Measurements from ENCODE around the gene CKMT2.

CKMT2 gene

DNA sequence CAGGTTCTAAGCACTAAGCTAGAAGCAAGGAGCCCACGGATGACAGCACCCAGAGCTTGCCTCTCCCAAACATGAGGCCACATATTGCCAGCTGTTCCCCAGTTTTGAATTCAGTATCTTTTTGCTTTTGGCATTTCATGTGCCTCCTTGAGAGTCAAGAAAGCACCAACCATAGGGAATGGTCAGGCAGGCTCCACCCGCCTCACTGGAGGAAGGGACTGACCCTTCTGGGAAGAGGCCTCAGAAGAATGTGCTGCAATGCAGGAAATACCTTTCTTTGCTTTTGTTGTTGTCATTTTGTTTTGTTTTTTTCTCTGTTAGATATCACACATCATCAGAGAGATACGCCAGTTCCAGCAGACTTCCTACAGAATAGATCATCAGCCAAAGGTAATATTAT lies 13.7 kb upstream of the CKMT2 start:
- no peak for DNase-seq

DNA sequence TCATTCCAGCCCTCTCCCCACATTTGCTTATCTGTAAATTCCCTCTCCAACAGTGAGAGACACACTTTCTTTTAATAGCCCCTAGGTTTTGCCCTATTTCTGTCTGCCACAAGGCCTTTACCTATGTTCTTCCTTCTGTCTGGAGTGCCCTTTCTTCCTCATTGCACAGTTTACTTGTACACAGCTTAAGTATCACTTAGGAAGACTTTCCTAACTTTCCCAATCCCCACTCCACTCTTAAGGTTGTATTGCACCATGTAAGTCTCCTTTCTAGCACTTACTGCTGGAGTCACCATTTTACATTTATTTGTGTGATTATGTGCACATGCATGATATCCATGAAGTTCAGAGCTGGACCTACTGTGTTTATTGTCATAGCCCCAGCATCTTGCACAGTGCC lies 10.8 kb upstream of the CKMT2 start:
- DNase-seq, result no peak

DNA sequence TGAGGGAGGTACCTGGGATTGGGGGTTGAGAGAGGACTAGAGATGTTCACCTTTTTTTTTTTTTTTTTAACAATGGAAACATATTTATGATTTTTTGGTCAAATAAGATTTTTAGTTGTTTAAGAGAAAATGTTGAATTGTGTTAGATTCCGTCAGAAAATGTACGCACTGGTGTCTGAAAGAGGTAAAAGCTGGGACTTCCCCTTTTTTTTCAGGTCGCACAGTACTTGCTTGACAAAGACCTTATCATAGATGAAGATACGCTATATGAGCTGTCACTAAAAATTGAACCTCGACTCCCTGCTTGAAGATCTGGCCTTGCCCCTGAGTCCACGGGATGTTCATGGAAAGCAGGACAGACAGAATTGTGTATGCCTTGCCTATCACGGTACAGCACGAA lies 7.7 kb upstream of the CKMT2 start:
- no peak for DNase-seq

DNA sequence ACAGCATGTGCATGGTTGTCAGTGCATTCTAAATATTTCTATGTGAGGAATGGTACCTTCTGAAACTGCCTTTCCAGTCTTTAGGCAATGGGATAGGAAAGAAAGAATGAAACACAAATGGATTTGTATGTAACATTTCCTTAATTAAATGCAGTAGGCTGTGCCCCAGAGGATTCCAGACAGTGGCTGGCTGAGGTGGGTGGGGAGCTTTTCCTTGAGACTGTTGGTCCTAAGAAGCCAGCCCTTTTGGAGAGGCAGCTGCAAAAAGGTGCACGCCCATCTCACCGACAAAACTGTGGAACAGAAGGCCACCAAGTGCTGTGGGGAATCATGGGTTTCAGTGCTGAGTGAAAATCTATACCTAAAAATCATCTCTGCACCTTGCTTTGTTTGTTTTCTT lies 6.8 kb upstream of the CKMT2 start:
- no peak for DNase-seq

DNA sequence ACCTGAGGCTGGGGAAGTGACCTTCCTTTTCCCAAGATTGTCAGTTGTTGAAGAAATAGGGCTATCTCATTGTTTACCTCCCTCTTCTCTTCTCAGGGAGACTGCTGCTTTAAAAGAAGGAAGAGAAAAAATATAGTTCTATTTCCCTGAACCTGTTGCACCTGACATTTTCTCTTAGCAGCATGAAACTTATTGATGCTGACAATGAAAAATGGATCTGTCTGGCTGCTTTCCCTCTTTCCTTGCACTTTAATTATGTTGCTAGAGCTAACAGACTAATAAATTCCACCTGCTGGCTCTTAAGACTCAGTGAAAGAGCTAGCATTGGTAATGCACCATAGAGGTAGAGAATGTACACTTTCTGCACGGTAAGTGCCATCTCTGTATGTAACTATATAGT lies 6.2 kb upstream of the CKMT2 start:
- no peak for DNase-seq

DNA sequence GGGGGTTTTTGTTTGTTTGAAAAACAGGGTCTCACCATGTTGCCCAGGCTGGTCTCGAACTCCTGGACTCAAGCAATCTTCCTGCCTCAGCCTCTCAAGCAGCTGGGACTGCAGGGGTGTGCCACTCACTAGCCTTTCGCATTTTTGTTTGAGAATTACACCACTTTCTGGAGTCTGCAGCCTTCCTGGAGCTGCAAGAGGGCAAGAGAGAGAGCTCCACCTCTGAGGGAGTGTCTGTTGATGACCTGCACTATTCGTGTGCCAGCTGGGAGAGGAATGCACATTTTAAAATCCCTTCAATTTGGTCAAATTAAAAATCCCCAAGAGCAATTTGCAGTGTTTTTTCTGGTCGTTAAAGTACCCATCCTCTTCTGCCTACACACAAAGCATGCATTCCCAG lies 5.0 kb upstream of the CKMT2 start:
- DNase-seq, result no peak

DNA sequence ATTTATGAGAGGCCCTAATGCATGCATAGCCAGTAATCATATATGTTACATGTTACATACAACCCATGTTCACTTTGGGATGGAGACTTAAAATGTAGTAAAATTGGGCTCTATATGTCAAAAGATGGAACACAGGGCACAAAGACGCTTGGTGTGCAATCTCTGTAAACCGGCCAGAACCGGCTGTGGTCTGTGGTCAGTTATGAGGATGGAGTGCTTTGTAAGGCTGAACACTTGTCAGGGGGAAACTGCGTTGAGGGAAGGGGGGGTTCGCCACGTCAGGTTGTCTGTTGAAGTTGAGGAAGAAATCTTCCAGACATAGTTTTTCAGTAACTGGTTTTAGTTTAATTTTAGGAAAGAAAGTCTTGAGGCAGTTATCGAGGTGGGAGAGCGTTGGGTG lies 2.7 kb upstream of the CKMT2 start:
- no peak for DNase-seq

DNA sequence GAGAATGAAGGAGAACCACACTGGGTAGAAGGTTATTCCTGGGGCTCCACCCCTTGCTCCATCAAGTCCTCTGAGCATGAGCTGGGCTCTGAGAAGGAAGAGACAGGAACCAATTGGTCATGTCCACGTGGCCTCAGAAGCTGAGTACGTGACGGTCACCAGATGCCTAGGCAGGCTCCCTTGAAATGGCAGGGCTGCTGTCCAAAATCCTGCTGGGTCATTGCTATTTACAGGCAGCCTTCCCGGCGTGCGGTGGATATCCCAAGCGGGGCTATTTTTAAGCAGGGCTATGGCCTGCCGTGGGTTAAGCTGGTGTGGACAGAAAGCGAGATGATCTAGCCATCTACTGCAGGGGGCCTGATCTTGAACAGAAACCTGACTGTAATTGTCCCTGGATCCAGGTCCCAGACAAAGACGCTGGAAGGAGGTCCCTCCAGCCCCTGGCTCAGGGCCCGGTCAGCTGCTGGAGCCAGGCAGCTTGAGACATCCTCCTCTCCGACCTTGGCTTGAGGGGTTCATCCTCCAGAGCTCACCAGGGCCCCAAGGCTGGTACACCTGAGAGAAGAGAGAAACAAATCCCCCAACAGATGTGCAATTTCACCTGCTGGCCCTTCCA lies 550 bp upstream of the CKMT2 start:
- DNase-seq, result no peak

DNA sequence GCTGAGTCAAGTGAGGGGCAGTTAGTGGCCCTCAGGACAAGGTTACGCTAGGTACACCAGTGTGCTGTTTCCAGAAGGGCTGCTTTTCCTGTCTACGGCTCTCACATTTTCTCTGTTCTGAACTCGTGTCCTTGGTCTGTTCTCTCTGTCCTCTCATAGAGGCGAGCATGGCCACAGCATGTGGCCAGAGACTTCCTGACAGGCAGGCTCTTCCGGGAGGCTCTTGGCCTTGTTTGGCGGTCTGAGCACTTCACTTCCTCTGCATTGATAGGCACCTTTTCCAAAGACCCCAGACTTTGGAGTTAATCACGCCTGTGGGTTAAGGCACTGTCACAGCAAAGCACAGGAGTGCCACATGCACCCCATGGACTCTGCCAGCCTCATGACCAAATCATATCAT lies 1.2 kb downstream of the CKMT2 start:
- DNase-seq, result no peak

DNA sequence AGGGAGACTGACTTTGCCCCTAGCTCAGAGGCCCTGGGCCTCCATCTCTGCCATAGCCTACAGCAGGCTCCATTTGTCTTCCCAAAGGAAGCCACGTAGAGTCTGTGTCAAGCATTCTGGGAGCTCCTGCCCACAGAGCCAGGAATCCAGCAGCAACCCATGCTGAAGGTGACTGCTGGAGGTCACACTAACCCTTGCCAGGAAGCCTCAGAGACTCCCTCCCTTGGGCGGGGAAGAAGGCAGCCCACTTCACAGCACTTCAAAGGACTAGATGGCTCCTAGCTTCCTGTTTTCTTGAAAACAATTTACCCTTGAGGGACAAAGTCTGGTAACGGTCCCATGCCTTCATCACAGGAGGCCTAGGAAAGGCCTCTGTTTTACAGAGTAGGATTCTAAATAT lies 1.7 kb downstream of the CKMT2 start:
- no peak for DNase-seq

DNA sequence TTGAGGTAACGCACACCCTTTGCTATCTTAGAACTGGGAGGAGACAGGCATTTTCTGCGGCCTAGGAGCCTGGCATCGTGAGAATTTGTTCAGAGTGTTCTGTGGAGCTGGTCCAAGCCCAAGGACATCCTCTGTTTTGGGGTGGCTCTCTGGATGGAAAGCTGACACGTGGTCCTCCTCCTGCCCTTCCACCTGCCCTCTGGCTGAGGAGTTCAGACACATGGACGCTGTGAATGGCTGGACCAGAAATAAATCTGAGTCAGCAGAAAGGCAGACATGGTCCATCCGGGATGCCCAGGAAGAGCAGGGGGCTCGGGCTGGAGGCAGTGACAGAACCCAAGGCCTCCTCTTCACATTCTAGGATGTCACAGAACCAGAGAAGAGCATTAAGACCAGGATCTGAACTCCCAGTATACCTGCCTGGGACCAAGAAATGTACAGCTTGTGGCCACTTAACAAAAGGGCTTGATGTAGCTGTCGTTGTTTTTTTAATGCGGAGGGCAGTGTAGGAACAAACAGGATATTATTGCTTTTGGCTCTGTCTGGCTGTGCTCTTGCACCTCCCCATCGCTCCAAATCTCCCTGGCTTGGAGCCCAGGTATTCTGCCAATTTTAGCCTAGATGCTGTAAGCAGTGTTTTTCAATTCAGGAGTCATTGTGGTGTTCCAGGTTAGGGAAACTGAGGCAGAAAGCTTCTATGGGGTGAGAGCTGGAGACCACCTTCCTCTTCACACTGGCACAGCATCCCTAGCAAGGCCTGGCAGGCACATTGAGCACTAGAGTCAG lies 2.4 kb downstream of the CKMT2 start:
- no peak for DNase-seq

DNA sequence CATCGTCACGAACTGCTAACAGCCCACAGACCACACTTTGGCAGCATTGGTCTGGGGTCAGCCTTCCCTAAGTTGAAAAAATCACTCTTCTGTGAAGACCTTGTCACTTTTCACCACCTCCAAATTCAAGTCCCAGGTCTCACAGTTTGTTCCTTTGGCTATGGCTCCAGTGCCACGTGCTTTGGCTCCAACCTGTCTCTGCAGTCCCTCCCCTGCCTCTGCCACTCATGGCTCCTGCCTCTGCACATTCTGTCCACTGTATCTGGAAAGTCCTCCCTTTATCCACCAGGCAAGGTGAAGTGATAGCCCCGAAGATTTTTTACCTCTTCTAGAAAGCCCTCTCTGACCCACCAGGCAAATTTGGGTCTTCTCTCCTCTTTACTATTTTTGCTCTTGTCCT lies 5.3 kb downstream of the CKMT2 start:
- DNase-seq, result no peak

DNA sequence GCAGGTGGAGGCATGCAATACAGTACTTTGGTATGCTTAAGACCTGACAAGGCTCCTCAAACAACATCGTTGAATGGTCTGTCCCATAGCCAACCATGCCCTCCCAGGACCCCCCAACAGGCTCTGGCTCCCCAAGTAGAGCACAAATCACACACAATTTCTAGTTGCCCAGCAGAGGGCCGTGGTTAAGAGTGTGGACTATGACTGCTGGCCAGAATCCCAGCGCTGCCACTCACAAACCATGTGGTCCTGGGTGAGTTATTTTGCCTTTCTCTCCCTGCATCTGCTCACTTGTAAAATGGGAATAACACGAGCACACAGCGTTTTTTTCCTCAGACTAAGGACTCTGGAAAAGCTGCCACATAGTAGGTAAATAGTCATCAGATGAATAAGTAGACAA lies 6.5 kb downstream of the CKMT2 start:
- no peak for DNase-seq

DNA sequence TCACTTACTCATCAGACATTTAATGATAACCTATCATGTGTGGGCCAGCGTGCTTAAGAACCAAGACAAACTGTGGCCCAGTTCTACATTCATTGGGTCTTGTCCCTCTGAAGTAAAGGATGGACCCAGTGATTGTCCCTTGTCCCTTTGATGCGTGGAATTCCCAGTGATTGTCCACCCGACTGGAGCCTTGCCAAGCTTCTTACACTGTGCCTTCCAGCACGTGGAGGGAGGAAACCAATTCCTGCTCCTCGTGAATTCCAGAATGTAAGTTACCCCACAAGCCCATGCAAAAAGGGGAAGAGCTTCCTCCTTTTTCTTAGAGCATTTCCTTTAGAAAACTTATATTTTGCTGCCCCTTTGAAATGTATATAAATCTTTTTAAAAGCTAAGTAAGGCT lies 7.9 kb downstream of the CKMT2 start:
- no peak for DNase-seq

DNA sequence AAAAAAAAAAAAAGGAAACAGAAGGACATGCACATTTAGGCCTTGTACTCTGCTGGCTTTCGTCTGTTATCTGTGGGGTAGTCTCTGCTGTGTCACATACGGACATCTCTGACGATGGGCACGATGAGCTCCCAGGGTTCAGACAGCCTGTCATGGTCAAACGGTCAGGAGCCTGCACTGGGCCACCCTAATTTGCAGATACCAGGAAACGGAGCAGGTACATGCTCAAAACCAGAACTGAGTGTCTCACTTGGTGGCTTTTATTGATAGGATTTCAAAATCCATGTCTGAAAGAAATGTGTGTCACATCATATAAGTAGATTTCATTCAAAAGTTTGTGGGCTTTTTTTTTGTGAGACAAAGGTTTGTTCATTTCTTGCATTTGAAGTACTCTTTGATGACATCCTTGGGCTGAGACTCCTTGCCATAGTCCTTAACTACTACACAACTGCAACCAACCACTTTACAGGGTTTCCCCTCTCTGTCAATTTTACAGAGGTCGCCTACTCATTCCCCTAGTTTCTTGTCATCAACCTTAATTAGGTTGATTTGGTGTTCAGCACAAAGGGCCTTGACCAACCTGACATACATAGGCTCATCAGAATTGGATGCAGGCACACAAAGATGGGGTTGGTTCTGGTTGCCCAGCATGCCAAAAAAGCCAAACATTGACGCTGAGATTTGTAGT lies 9.0 kb downstream of the CKMT2 start:
- DNase-seq, result no peak

DNA sequence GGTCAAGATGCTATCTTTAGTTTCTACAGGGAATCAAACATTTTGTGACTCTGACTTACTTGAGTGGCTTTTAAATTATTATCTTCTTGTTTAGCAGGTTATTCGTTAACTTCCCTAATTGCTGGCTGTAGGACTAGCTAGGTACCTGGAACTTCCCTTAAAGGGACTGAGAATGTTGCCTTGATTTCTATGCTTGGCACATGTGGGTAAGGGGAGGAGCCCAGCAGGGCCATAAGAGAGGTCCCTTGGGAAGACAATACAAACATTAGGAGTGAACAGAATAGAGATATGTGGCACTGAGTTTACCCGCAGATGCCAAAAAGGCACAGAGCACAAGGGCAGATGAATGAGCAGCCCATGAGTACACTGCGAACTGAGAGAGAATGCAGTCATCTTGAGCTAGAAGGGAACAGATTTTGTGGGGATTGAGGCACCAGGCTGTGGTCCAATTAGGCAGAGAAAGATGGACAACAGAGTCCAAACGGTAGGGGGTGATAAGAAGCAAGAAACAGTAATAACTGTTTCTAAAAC lies 9.8 kb downstream of the CKMT2 start:
- DNase-seq, result peak; percentile 22

DNA sequence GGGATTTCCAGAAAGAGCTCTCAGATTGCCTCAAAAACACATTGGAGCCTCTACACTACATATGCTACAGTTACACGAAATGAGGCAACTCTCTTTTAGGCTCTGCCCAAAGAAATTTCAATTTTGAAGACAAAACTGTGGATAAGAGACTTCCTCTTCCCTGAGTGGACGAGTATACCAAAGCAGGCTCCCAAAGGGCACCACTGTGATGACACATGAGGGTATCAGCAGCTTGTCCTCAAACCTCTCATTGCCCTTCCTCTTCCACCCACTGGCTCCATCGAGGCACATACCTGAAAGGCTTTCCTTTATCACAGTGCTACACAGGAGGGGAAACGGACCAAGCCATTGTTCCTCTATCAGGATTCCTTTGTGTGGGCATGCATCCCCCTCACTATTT lies 11.3 kb downstream of the CKMT2 start:
- DNase-seq, result no peak

DNA sequence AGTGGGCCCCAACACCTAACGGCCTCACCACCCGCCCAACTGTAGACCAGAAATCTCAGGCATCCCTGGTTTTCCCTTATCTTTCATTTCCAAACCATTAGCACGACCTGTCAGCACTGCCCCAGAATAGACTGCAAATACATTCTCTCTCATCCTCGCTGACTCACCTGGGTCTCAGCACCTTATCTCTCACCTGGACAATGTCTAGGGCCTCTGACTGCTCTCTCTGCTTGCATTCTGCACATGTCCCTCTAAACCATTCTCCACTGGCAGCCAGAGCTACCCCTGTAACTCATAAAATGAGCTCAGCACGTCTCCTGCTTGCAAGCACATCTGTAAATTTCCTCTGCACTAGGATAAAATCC lies 12.7 kb downstream of the CKMT2 start:
- no peak for DNase-seq

DNA sequence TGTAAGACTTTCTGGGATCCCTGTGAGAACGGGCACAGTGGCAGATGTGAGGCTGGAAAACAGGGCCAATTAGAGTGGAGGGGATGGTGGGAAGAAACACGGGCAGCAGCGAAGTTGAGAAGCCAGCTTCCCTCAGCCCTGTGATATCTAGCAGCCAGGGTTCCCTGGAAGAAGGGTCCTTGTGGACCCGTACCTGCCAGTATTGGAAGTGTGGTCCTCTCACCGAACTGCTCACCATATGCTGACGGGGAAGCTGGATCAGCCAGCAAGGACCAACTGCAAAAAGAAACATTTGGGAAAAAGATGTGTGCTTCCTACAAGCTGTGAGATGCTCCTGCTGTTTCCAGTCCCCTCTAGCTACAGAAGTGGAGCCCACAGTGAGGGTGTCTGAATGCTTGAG lies 13.6 kb downstream of the CKMT2 start:
- DNase-seq, result peak; percentile 12

DNA sequence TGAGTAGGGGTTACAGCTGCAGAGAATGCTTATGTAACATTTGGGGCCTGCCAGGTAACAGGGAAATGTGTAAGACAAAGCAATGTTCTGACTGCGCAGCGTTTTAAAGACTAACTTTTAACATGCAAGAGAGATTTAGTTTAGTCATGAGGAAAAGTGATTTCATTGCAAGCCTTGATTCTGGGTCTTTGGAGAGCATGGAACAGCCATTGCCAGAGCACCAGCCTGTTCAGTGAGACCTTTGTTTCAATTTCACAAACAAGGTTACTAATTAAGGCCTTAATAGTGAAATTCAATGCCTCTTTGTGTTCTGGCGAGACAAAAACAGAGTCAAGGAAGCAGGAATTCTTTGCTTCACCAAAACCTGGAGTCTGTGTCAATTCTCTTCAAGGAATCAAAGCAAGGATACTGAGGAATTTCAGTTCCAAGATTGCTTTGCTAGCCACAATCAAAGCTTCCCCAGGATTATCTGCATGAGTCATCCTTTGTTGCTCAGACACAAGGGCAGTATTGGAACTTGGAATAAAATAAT lies 14.4 kb downstream of the CKMT2 start:
- DNase-seq, result no peak

DNA sequence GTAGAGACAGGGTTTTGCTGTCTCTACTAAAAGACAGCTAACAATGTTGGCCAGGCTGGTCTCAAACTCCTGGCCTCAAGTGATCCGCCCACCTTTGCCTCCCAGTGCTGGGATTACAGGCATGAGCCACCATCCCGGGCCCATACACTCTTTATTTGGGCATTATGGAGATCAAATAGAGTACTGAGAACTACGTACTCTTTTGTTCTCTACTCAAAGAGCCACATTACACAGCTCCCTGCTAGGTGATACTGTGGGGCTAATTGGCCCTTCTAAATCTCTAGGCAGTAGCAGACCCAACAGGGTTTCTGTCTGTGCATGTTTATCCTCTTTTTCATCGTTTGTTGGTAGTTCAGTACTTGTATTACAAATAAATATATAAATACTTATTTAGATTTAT lies 16.1 kb downstream of the CKMT2 start:
- DNase-seq, result no peak

DNA sequence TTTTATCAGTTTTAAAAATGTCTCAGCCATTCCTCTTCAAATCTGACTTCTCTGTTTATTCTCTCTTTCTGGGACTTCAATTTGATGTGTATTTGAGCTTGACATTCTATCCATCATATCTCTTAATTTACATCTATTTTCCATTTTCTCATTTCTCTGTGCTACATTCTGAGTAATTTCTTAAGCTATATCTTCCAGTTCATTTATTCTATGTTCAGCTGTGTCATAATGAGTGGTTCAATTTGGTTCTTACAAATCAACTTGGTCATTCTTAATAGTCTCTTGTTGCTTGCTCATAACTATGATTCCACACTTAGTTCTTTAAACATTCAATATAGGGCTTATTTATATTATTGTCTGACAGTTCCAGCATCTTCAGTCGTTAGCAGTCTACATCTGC lies 16.9 kb downstream of the CKMT2 start:
- DNase-seq, result no peak

DNA sequence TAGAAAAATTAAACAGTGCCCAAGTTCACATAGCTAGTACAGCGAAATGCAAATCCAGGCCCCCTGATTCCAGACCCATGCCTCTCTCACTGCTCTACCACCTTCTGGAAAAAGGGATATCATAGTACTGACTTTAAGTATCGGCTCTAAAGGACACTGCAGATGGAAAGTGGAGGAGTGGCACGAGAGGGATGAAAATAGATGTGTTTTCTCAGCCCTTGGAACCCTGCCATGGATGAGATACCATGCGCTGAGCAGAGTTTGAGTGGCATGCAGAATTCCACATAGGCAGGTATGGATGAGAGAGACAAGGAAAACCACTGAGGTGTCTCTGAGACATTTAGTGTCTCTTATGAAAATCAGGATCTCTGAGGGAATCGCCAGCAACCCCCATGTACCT lies 18.8 kb downstream of the CKMT2 start:
- DNase-seq, result no peak

DNA sequence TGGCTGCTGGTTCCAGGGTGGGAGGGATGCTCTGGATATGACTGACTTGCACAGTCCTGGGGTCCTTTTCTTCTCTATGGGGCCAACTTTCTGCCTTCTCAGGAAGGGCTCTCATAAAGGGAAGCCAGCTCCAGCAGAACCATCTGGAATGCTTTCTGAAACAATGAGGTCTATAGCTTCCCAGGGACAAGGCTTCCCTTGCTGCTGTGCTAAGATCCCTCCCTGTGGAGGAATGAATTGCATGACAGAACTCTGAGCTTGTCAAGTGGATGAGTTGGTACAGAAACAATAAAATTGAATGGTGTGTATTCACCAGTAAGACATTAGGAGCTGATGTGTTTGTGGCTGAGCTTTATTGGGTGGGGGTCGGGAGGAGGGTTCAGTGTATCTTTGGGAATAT lies 19.8 kb downstream of the CKMT2 start:
- DNase-seq, result no peak
